ENCODE data around the gene CORO7. TPM values are rescaled to one million over a fixed set of nuclear protein-coding genes. Genes with fewer than 3 reads are reported as not detected.

CORO7 gene
- total and polyA plus RNA-seq, 11 donors = 7.2 to 39.7 (median 10.1) TPM

GRCh38 chr16:4372578-4373355 is 43.6 kb downstream of the CORO7 start:
- Histone ChIP-seq H3K27me3 (no peaks in the 10 kb centered on the region), H3K36me3 (peaks cover 0 to 4% (median 0%) of the 10 kb centered on the region in 9 donors), H3K4me1 (peaks cover 5 to 91% (median 66%) of the 10 kb centered on the region in 12 donors), H3K9me3 (no peaks in the 10 kb centered on the region), H3K27ac (peak overlapping the region in 11 of 12 donors; percentile 25 to 89 (median 83)), H3K4me3 (peak overlapping the region; percentile 34 to 86 (median 64))
- WGBS, 4 donors = 56 to 71% (median 63%) methylated on average over 8 to 10 of the region's 10 CpGs
- DNase-seq (peak in 1 of 5 donors; percentile 63), ATAC-seq (no peak)
- intact Hi-C loops (cut with DNase I) = no loop called here
- TF ChIP-seq CTCF (IDR thresholded peaks at IDR 0.05) (no peak), POLR2A (IDR thresholded peaks at IDR 0.05) (no peak)

- peaks cover 5 to 84% (median 60%) of the 10 kb centered on the region in 12 donors for H3K4me1 ChIP-seq
- no peak for DNase-seq
- peak overlapping the region; percentile 34 to 86 (median 64) for H3K4me3 ChIP-seq
- WGBS, 4 donors = 0 to 20% (median 7%) methylated on average over 7 to 43 of the region's 43 CpGs
- peak in 1 of 4 donors; percentile 0 for ATAC-seq
- peak overlapping the region in 11 of 12 donors; percentile 73 to 89 (median 83) for H3K27ac ChIP-seq
- no peaks in the 10 kb centered on the region for H3K9me3 ChIP-seq
- TF ChIP-seq POLR2A (IDR thresholded peaks at IDR 0.05) = no peak
- H3K27me3 ChIP-seq = no peaks in the 10 kb centered on the region
- H3K36me3 ChIP-seq = no peaks in the 10 kb centered on the region
- intact Hi-C loops (cut with DNase I) = no loop called here
Measured at GRCh38 chr16:4372001-4372577, 44.3 kb downstream of the CORO7 start.

- H3K4me1 ChIP-seq = peaks cover 0 to 78% (median 54%) of the 10 kb centered on the region in 12 donors
- WGBS, 4 donors = 2 to 14% (median 4%) methylated on average over 14 to 50 of the region's 50 CpGs
Measured at GRCh38 chr16:4371357-4372000, 44.9 kb downstream of the CORO7 start, which contains the start of gene VASN. Gene VASN (plus strand): TSS chr16:4371848. CDS start chr16:4380878, 9,030 bp downstream.

More at GRCh38 chr16:4371357-4372000, 44.9 kb downstream of the CORO7 start, which contains the start of gene VASN:
- no peaks in the 10 kb centered on the region for H3K36me3 ChIP-seq
- DNase-seq (peak; percentile 82 to 91 (median 85)), ATAC-seq (peak; percentile 55 to 82 (median 80))
- no peaks in the 10 kb centered on the region for H3K27me3 ChIP-seq
- peak within 1 kb of the TSS in 11 of 12 donors; percentile 73 to 89 (median 83) for H3K27ac ChIP-seq
- intact Hi-C loops (cut with DNase I) = loop anchor here in 1 of 10 donors (2.0 kb wide), 1 partner anchor 17 kb away; no protein-coding TSS in a partner anchor
- no peaks in the 10 kb centered on the region for H3K9me3 ChIP-seq
- H3K4me3 ChIP-seq = peak within 1 kb of the TSS; percentile 34 to 86 (median 64)
- TF ChIP-seq CTCF (IDR thresholded peaks at IDR 0.05) = no peak
- TF ChIP-seq POLR2A (IDR thresholded peaks at IDR 0.05) = peak; percentile 89 to 99
